ENCODE data around the gene SOS2. TPM values are rescaled to one million over a fixed set of nuclear protein-coding genes. Genes with fewer than 3 reads are reported as not detected.

SOS2 gene
- total and polyA plus RNA-seq, 2 of the 8 experiments (the other 6 are each of a cell fraction or from before 2014, with no cell fraction given) = 2.8 to 12.7 TPM

GRCh38 chr14:50230401-50230700, 1.0 kb downstream of the SOS2 start (continued):
- no peak for TF ChIP-seq HDAC2 (IDR thresholded peaks at IDR 0.05; ENCODE audit: borderline replicate concordance in 1 of 2, low read depth in 2 of 2, low read length in 2 of 2)
- TF ChIP-seq BACH1 (IDR thresholded peaks at IDR 0.05; ENCODE audit: low read length) = no peak
- no peak for TF ChIP-seq POLR2A (IDR thresholded peaks at IDR 0.05; ENCODE audit: control extremely low read depth in 1 of 2, low read depth in 2 of 2, low read length in 2 of 2)
- TF ChIP-seq CHD2 (IDR thresholded peaks at IDR 0.05; ENCODE audit: low read length) = no peak
- TF ChIP-seq TAF1 (IDR thresholded peaks at IDR 0.05; ENCODE audit: low read depth, low read length) = no peak
- no peak for TF ChIP-seq HDAC6 (IDR thresholded peaks at IDR 0.05; ENCODE audit: low read depth, low read length)
- TF ChIP-seq SRF (IDR thresholded peaks at IDR 0.05; ENCODE audit: low read depth, low read length) = no peak
- no peak for TF ChIP-seq CTBP2 (IDR thresholded peaks at IDR 0.05; ENCODE audit: borderline replicate concordance, insufficient read depth, insufficient read length, low read length)

Data from H1 (cell line).